ENCODE measurements around the gene MAP3K20. TPM values are rescaled to one million over a fixed set of nuclear protein-coding genes. Genes with fewer than 3 reads are reported as not detected.
"Not testable (repeated sequence)": the region's sequence is repeated elsewhere in the genome, so short reads cannot be mapped to it uniquely, and the experiment has no call there.

MAP3K20 gene
- total RNA-seq, 4 donors from 2014 or later = 6.8 to 32.2 (median 15.3) TPM

- no peaks in the 10 kb centered on the region for H3K9me3 ChIP-seq
- H3K36me3 ChIP-seq = no peaks in the 10 kb centered on the region
- no peak overlapping the region for H3K27ac ChIP-seq
- TF ChIP-seq CTCF (IDR thresholded peaks at IDR 0.05) = no peak
- TF ChIP-seq POLR2A (IDR thresholded peaks at IDR 0.05) = no peak
- H3K27me3 ChIP-seq = no peaks in the 10 kb centered on the region
- DNase-seq = no peak
- peaks cover 0 to 18% (median 0%) of the 10 kb centered on the region in 4 donors for H3K4me1 ChIP-seq
- no peak overlapping the region for H3K4me3 ChIP-seq
Observed at GRCh38 chr2:173030561-173031490, 44.8 kb upstream of the MAP3K20 start.

- Histone ChIP-seq H3K4me3 (no peak overlapping the region), H3K27me3 (no peaks in the 10 kb centered on the region), H3K4me1 (peaks cover 0 to 18% (median 0%) of the 10 kb centered on the region in 4 donors), H3K9me3 (no peaks in the 10 kb centered on the region), H3K27ac (no peak overlapping the region), H3K36me3 (no peaks in the 10 kb centered on the region)
- DNase-seq = no peak
- no peak for TF ChIP-seq POLR2A (IDR thresholded peaks at IDR 0.05)
- TF ChIP-seq CTCF (IDR thresholded peaks at IDR 0.05) = no peak
Observed at GRCh38 chr2:173032032-173032431, 43.6 kb upstream of the MAP3K20 start.

- Histone ChIP-seq H3K4me1 (peaks cover 0 to 15% (median 0%) of the 10 kb centered on the region in 4 donors), H3K27ac (no peak overlapping the region), H3K36me3 (no peaks in the 10 kb centered on the region), H3K27me3 (no peaks in the 10 kb centered on the region), H3K4me3 (no peak overlapping the region), H3K9me3 (no peaks in the 10 kb centered on the region)
- TF ChIP-seq CTCF (IDR thresholded peaks at IDR 0.05) = no peak
- no peak for TF ChIP-seq POLR2A (IDR thresholded peaks at IDR 0.05)
- no peak for DNase-seq
Observed at GRCh38 chr2:173033084-173033483, 42.6 kb upstream of the MAP3K20 start.

- DNase-seq = no peak
- no peaks in the 10 kb centered on the region for H3K27me3 ChIP-seq
- H3K36me3 ChIP-seq = no peaks in the 10 kb centered on the region
- H3K9me3 ChIP-seq = no peaks in the 10 kb centered on the region
- H3K4me3 ChIP-seq = no peak overlapping the region
- TF ChIP-seq CTCF (IDR thresholded peaks at IDR 0.05) = no peak
- no peak for TF ChIP-seq POLR2A (IDR thresholded peaks at IDR 0.05)
- peaks cover 0 to 5% (median 0%) of the 10 kb centered on the region in 4 donors for H3K4me1 ChIP-seq
- H3K27ac ChIP-seq = no peak overlapping the region
Observed at GRCh38 chr2:173034143-173034542, 41.5 kb upstream of the MAP3K20 start.

- no peaks in the 10 kb centered on the region for H3K9me3 ChIP-seq
- TF ChIP-seq CTCF (IDR thresholded peaks at IDR 0.05) = no peak
- no peak for TF ChIP-seq POLR2A (IDR thresholded peaks at IDR 0.05)
- DNase-seq = no peak
- H3K27ac ChIP-seq = no peak overlapping the region
- no peaks in the 10 kb centered on the region for H3K36me3 ChIP-seq
- H3K4me3 ChIP-seq = no peak overlapping the region
- no peaks in the 10 kb centered on the region for H3K27me3 ChIP-seq
- H3K4me1 ChIP-seq = peaks cover 0 to 4% (median 0%) of the 10 kb centered on the region in 4 donors
Observed at GRCh38 chr2:173037245-173038120, 38.2 kb upstream of the MAP3K20 start.

GRCh38 chr2:173038257-173038656, 37.4 kb upstream of the MAP3K20 start:
- not testable (repeated sequence) for H3K27me3 ChIP-seq, H3K9me3 ChIP-seq, DNase-seq, H3K27ac ChIP-seq, H3K36me3 ChIP-seq, H3K4me3 ChIP-seq, H3K4me1 ChIP-seq

All from Peyer's patch (tissue), 4 donors.